ENCODE measurements around the gene CD44.

DNA sequence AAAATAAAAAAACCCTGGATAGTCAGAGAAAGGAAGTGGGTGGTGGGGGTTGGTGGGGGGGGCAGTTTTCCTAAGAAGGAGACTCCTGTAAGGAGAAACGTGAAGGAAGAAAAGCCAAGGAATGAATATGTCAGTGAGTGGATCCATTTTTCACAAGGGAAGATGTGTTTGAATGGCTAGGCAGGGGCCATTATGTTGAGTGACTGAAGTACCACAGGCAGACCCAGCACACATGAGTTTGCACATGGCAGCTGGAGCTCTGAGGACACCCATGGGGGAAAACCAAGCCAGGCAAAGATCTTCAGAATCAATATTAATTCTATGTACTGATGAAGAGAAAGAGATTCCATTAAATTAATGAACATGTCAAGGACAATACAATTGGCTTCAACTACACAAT lies 67.6 kb downstream of the CD44 start:
- TF ChIP-seq CTCF (IDR thresholded peaks at IDR 0.05) = no peak
- TF ChIP-seq POLR2A (IDR thresholded peaks at IDR 0.05) = no peak

Measured in thyroid gland (tissue), 4 donors.